ENCODE data around the gene FAM20C.
"Not testable (repeated sequence)": the region's sequence is repeated elsewhere in the genome, so short reads cannot be mapped to it uniquely, and the experiment has no call there.

Gene FAM20C

GRCh38 chr7:290554-291372 lies 98.4 kb downstream of the FAM20C start:
- DNase-seq (ENCODE audit: low read depth in 2 of 2), result no peak

- no peak for DNase-seq (ENCODE audit: low read depth in 2 of 2)
Observed at GRCh38 chr7:291373-292092, 99.2 kb downstream of the FAM20C start.

- no peak for DNase-seq (ENCODE audit: low read depth in 2 of 2)
Observed at GRCh38 chr7:292226-292625, 99.9 kb downstream of the FAM20C start.

- DNase-seq (ENCODE audit: low read depth in 2 of 2), result no peak
Observed at GRCh38 chr7:292826-293225, 100.5 kb downstream of the FAM20C start.

- DNase-seq (ENCODE audit: low read depth in 2 of 2), result no peak
Observed at GRCh38 chr7:293681-294439, 101.5 kb downstream of the FAM20C start.

GRCh38 chr7:294440-295154 lies 102.2 kb downstream of the FAM20C start:
- no peak for DNase-seq (ENCODE audit: low read depth in 2 of 2)

GRCh38 chr7:295155-296154 lies 103.1 kb downstream of the FAM20C start:
- no peak for DNase-seq (ENCODE audit: low read depth in 2 of 2)

GRCh38 chr7:296373-296945 lies 104.1 kb downstream of the FAM20C start:
- DNase-seq (ENCODE audit: low read depth in 2 of 2), result no peak

GRCh38 chr7:297141-297540 lies 104.8 kb downstream of the FAM20C start:
- DNase-seq (ENCODE audit: low read depth in 2 of 2), result not testable (repeated sequence)

- no peak for DNase-seq (ENCODE audit: low read depth in 2 of 2)
Observed at GRCh38 chr7:297611-298374, 105.4 kb downstream of the FAM20C start.

GRCh38 chr7:298375-298702 lies 106.0 kb downstream of the FAM20C start:
- DNase-seq (ENCODE audit: low read depth in 2 of 2), result no peak

GRCh38 chr7:298743-299142 lies 106.4 kb downstream of the FAM20C start:
- DNase-seq (ENCODE audit: low read depth in 2 of 2), result no peak

GRCh38 chr7:299169-299568 lies 106.8 kb downstream of the FAM20C start:
- no peak for DNase-seq (ENCODE audit: low read depth in 2 of 2)

- no peak for DNase-seq (ENCODE audit: low read depth in 2 of 2)
Observed at GRCh38 chr7:299628-300027, 107.3 kb downstream of the FAM20C start.

- DNase-seq (ENCODE audit: low read depth in 2 of 2), result no peak
Observed at GRCh38 chr7:300048-300447, 107.7 kb downstream of the FAM20C start.

- no peak for DNase-seq (ENCODE audit: low read depth in 2 of 2)
Observed at GRCh38 chr7:300546-301290, 108.3 kb downstream of the FAM20C start.

- no peak for DNase-seq (ENCODE audit: low read depth in 2 of 2)
Observed at GRCh38 chr7:301291-302053, 109.1 kb downstream of the FAM20C start.
